GM21528 (cell line): ENCODE measurements around the gene GHRL.

Source experiments
- ATAC-seq: cut with Tn5 transposase; IDR thresholded peaks from one replicate; pipeline ENCODE4 v1.9.1; 2021; ENCODE audit warnings: mild to moderate bottlenecking, moderate library complexity; ENCODE audit not compliant: unreplicated experiment, low FRiP score

The GHRL gene

GRCh38 chr3:10292505-10293419, at the start of gene GHRL:
Gene GHRL, minus strand, starts transcription at chr3:10292947. Its CDS starts 2,767 bp downstream, at chr3:10290180.
- peak; percentile 70 for ATAC-seq

GRCh38 chr3:10341901-10342398, 49.2 kb upstream of the GHRL start:
- ATAC-seq: no peak

GRCh38 chr3:10340476-10340875, 47.7 kb upstream of the GHRL start:
- no peak for ATAC-seq

- no peak for ATAC-seq
Measured at GRCh38 chr3:10340046-10340445, 47.3 kb upstream of the GHRL start.

- no peak for ATAC-seq
Measured at GRCh38 chr3:10339376-10339955, 46.7 kb upstream of the GHRL start.

- ATAC-seq: no peak
Measured at GRCh38 chr3:10338591-10339353, 46.0 kb upstream of the GHRL start.

- no peak for ATAC-seq
Measured at GRCh38 chr3:10338164-10338470, 45.4 kb upstream of the GHRL start.

- no peak for ATAC-seq
Measured at GRCh38 chr3:10337323-10338163, 44.8 kb upstream of the GHRL start.

- ATAC-seq: no peak
Measured at GRCh38 chr3:10336761-10337160, 44.0 kb upstream of the GHRL start.

GRCh38 chr3:10335871-10336622, 43.3 kb upstream of the GHRL start:
- ATAC-seq: no peak

- no peak for ATAC-seq
Measured at GRCh38 chr3:10335190-10335738, 42.5 kb upstream of the GHRL start.

- no peak for ATAC-seq
Measured at GRCh38 chr3:10334459-10334858, 41.7 kb upstream of the GHRL start.

- no peak for ATAC-seq
Measured at GRCh38 chr3:10334042-10334441, 41.3 kb upstream of the GHRL start.

GRCh38 chr3:10333349-10333650, 40.6 kb upstream of the GHRL start:
- no peak for ATAC-seq

- no peak for ATAC-seq
Measured at GRCh38 chr3:10332481-10333348, 40.0 kb upstream of the GHRL start.

GRCh38 chr3:10331320-10331719, 38.6 kb upstream of the GHRL start:
- ATAC-seq: no peak

- no peak for ATAC-seq
Measured at GRCh38 chr3:10330319-10330718, 37.6 kb upstream of the GHRL start.

- no peak for ATAC-seq
Measured at GRCh38 chr3:10329495-10330015, 36.8 kb upstream of the GHRL start.
